Liver (tissue), 3 donors: Measurements from ENCODE around the gene COL12A1.

Experiments
- GABPA ChIP-seq, 2 donors: IDR thresholded peaks in 1 of 2; conservative IDR thresholded peaks in 1 of 2; 2 replicates each; pipeline ENCODE4 v1.6.1; 2016; ENCODE audit warnings: antibody characterized with exemption in 2 of 2, mild to moderate bottlenecking in 1 of 2, moderate library complexity in 1 of 2
- HNF4A ChIP-seq, 2 donors: conservative IDR thresholded peaks; 2 replicates each; pipeline ENCODE4 v1.6.1; 2016; ENCODE audit warnings: antibody characterized with exemption in 2 of 2, mild to moderate bottlenecking in 2 of 2
- JUND ChIP-seq, 2 donors: IDR thresholded peaks; 2 replicates each; pipeline ENCODE4 v1.6.1; 2016; ENCODE audit warnings: antibody characterized with exemption in 2 of 2
- RAD21 ChIP-seq, 2 donors: IDR thresholded peaks; 2 replicates each; pipeline ENCODE4 v1.6.1; 2016; ENCODE audit warnings: antibody characterized with exemption in 2 of 2, mild to moderate bottlenecking in 2 of 2
- RXRA ChIP-seq, 2 donors: IDR thresholded peaks; 2 replicates each; pipeline ENCODE4 v1.6.1; 2017 to 2018; ENCODE audit warnings: antibody characterized with exemption in 2 of 2, mild to moderate bottlenecking in 1 of 2
- SP1 ChIP-seq: IDR thresholded peaks from 2 replicates; pipeline ENCODE4 v1.6.1; 2018; ENCODE audit warnings: antibody characterized with exemption, mild to moderate bottlenecking
- TAF1 ChIP-seq: conservative IDR thresholded peaks from 2 replicates; pipeline ENCODE4 v1.6.1; 2016; ENCODE audit warnings: antibody characterized with exemption, mild to moderate bottlenecking
- YY1 ChIP-seq: IDR thresholded peaks from 2 replicates; pipeline ENCODE4 v1.6.1; 2016; ENCODE audit warnings: antibody characterized with exemption, mild to moderate bottlenecking
- TF ChIP-seq, protein P1 (sequence below): fragments of 150-350 bp; IDR thresholded peaks from 2 replicates; pipeline ENCODE4 v1.5.1; 2017; ENCODE audit warnings: improper control_type of control experiment, low read depth, low read length; ENCODE audit not compliant: missing input control
- TF ChIP-seq, protein P2 (sequence below): IDR thresholded peaks from 2 replicates; pipeline ENCODE4 v1.6.1; 2016; ENCODE audit warnings: antibody characterized with exemption
- TF ChIP-seq, protein P3 (sequence below): IDR thresholded peaks from 2 replicates; pipeline ENCODE4 v1.6.1; 2016; ENCODE audit warnings: antibody characterized with exemption
- TF ChIP-seq, protein P4 (sequence below): IDR thresholded peaks from 2 replicates; pipeline ENCODE4 v1.6.1; 2016; ENCODE audit warnings: antibody characterized with exemption, mild to moderate bottlenecking
- donor health status: healthy.
- donor health status: healthy.

DNA sequence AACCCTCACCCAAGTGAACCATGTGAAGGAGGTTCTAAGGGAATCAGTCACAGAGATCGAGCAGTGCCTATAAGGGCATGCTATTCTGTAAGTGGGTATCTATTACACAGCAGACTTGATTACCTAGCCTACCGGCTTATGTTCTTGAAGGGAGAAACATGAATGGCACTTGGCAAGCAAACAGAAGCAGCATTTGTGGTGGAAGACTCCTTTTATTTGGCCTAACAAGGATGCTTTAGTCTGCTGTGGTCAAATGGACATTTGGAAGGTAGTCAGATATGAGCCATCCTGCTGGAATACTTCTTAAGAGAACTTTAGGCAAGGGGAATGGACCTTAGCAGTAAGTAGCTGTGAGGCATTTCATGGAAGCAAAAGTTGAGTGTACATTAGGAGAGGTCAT is 126.3 kb downstream of the COL12A1 start:
- TF ChIP-seq, protein P1, sequence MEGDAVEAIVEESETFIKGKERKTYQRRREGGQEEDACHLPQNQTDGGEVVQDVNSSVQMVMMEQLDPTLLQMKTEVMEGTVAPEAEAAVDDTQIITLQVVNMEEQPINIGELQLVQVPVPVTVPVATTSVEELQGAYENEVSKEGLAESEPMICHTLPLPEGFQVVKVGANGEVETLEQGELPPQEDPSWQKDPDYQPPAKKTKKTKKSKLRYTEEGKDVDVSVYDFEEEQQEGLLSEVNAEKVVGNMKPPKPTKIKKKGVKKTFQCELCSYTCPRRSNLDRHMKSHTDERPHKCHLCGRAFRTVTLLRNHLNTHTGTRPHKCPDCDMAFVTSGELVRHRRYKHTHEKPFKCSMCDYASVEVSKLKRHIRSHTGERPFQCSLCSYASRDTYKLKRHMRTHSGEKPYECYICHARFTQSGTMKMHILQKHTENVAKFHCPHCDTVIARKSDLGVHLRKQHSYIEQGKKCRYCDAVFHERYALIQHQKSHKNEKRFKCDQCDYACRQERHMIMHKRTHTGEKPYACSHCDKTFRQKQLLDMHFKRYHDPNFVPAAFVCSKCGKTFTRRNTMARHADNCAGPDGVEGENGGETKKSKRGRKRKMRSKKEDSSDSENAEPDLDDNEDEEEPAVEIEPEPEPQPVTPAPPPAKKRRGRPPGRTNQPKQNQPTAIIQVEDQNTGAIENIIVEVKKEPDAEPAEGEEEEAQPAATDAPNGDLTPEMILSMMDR: no peak
- TF ChIP-seq RAD21 (IDR thresholded peaks at IDR 0.05): no peak
- TF ChIP-seq GABPA (IDR thresholded peaks at IDR 0.05 in 1 of 2, conservative IDR thresholded peaks at IDR 0.05 in 1 of 2): no peak
- TF ChIP-seq, protein P2, sequence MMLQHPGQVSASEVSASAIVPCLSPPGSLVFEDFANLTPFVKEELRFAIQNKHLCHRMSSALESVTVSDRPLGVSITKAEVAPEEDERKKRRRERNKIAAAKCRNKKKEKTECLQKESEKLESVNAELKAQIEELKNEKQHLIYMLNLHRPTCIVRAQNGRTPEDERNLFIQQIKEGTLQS: no peak
- TF ChIP-seq YY1: no peak
- TF ChIP-seq, protein P3, sequence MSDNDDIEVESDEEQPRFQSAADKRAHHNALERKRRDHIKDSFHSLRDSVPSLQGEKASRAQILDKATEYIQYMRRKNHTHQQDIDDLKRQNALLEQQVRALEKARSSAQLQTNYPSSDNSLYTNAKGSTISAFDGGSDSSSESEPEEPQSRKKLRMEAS: no peak
- no peak for TF ChIP-seq JUND (IDR thresholded peaks at IDR 0.05)
- TF ChIP-seq SP1: no peak
- TF ChIP-seq RXRA (IDR thresholded peaks at IDR 0.05): no peak
- TF ChIP-seq TAF1: no peak
- TF ChIP-seq, protein P4, sequence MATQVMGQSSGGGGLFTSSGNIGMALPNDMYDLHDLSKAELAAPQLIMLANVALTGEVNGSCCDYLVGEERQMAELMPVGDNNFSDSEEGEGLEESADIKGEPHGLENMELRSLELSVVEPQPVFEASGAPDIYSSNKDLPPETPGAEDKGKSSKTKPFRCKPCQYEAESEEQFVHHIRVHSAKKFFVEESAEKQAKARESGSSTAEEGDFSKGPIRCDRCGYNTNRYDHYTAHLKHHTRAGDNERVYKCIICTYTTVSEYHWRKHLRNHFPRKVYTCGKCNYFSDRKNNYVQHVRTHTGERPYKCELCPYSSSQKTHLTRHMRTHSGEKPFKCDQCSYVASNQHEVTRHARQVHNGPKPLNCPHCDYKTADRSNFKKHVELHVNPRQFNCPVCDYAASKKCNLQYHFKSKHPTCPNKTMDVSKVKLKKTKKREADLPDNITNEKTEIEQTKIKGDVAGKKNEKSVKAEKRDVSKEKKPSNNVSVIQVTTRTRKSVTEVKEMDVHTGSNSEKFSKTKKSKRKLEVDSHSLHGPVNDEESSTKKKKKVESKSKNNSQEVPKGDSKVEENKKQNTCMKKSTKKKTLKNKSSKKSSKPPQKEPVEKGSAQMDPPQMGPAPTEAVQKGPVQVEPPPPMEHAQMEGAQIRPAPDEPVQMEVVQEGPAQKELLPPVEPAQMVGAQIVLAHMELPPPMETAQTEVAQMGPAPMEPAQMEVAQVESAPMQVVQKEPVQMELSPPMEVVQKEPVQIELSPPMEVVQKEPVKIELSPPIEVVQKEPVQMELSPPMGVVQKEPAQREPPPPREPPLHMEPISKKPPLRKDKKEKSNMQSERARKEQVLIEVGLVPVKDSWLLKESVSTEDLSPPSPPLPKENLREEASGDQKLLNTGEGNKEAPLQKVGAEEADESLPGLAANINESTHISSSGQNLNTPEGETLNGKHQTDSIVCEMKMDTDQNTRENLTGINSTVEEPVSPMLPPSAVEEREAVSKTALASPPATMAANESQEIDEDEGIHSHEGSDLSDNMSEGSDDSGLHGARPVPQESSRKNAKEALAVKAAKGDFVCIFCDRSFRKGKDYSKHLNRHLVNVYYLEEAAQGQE: no peak
- no peak for TF ChIP-seq HNF4A (conservative IDR thresholded peaks at IDR 0.05)
